ENCODE results near the gene TIAM2.

DNA sequence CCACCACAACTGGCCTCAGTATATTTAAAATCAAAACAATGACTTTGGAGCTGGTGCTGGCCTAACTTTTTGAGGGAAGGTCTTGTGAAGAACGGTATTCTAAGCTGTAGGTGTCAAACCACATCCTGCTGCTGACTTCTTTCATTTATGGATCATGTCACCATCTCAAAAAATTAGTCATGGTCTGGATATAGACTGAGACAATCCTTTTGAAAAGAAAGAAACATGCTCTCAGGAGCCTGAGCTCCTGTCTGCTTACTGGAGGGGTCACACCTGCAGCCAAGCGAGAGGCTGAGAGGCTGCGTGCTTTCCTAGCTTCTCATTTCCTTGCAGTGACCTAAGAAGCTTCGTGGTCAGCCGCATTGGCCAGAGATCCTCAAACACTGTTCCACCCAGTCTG, 55.2 kb downstream of the TIAM2 start:
- no peak for TF ChIP-seq POLR2AphosphoS5 (IDR thresholded peaks at IDR 0.05; ENCODE audit: borderline replicate concordance, low read depth, low read length)
- TF ChIP-seq EZH2 (IDR thresholded peaks at IDR 0.05), result no peak
